NOMO-1 treated with dmso at 0.1 percent for 144 hours (cell line): ENCODE measurements around the gene LHX3.

ENCODE experiments used
- DNase-seq: peaks from one replicate; lab custom pipeline; 2025; ENCODE audit not compliant: unreplicated experiment; lab: John Stamatoyannopoulos, UW

LHX3 gene

GRCh38 chr9:136193891-136194279 lies 11.0 kb downstream of the LHX3 start:
- no peak for DNase-seq

GRCh38 chr9:136193127-136193890 lies 11.6 kb downstream of the LHX3 start:
- DNase-seq, result no peak

GRCh38 chr9:136192289-136193126 lies 12.4 kb downstream of the LHX3 start:
- DNase-seq, result no peak

- DNase-seq, result no peak
These were observed 13.0 kb downstream of the LHX3 start for GRCh38 chr9:136191960-136192286.

- DNase-seq, result no peak
These were observed 13.6 kb downstream of the LHX3 start for GRCh38 chr9:136191099-136191959.

- DNase-seq, result no peak
These were observed 14.3 kb downstream of the LHX3 start for GRCh38 chr9:136190656-136191055.

GRCh38 chr9:136190237-136190601 lies 14.7 kb downstream of the LHX3 start:
- no peak for DNase-seq

GRCh38 chr9:136189394-136190236 lies 15.3 kb downstream of the LHX3 start:
- DNase-seq, result no peak

GRCh38 chr9:136187683-136188586 lies 17.0 kb downstream of the LHX3 start:
- DNase-seq, result no peak

GRCh38 chr9:136187197-136187596 lies 17.7 kb downstream of the LHX3 start:
- no peak for DNase-seq

- no peak for DNase-seq
These were observed 18.5 kb downstream of the LHX3 start for GRCh38 chr9:136186386-136186785.

- DNase-seq, result no peak
These were observed 19.1 kb downstream of the LHX3 start for GRCh38 chr9:136185596-136186366.

GRCh38 chr9:136185066-136185465 lies 19.9 kb downstream of the LHX3 start:
- DNase-seq, result no peak

- DNase-seq, result no peak
These were observed 22.0 kb downstream of the LHX3 start for GRCh38 chr9:136182850-136183422.

GRCh38 chr9:136182420-136182787 lies 22.5 kb downstream of the LHX3 start:
- DNase-seq, result no peak

GRCh38 chr9:136181784-136182419 lies 23.0 kb downstream of the LHX3 start:
- DNase-seq, result no peak

GRCh38 chr9:136180586-136180985 lies 24.3 kb downstream of the LHX3 start:
- no peak for DNase-seq

GRCh38 chr9:136179761-136180160 lies 25.2 kb downstream of the LHX3 start:
- no peak for DNase-seq
